ENCODE results near the gene CLIC3.

DNA sequence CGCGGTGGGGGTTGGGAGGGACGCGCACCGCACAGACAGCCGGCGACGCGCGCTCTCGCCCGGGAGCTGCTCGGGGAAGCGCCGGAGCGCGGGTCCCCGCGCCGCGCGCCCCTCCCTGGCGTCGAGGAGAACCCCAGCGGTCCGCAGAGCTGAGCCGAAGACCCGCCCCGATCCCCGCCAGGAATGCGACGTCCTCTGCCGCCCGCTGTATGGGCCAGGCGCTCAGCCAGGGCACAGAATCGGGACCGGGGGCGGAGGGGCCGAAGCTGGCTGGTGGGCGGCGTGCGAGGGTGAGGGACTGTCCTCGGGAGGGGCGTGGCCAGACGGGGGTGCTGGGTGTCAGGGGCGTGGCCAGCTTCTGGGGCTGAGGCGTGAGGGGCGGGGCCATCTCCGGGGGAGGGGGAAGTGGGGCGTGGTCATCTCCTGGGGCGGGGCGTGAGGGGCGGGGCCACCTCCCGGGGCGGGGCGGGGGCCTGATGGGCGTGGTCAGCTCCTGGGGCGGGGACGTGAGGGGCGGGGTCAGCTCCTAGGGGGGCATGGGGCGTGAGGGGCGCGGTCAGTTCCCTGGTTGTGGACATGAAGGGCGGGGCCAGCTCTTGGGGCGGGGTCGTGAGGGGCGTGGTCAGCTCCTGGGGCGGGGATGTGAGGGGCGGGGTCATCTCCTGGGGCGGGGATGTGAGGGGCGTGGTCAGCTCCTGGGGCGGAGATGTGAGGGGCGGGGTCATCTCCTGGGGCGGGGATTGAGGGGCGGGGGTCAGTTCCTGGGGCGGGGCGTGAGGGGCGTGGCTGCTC, 18.1 kb downstream of the CLIC3 start:
- TF ChIP-seq, protein P1, sequence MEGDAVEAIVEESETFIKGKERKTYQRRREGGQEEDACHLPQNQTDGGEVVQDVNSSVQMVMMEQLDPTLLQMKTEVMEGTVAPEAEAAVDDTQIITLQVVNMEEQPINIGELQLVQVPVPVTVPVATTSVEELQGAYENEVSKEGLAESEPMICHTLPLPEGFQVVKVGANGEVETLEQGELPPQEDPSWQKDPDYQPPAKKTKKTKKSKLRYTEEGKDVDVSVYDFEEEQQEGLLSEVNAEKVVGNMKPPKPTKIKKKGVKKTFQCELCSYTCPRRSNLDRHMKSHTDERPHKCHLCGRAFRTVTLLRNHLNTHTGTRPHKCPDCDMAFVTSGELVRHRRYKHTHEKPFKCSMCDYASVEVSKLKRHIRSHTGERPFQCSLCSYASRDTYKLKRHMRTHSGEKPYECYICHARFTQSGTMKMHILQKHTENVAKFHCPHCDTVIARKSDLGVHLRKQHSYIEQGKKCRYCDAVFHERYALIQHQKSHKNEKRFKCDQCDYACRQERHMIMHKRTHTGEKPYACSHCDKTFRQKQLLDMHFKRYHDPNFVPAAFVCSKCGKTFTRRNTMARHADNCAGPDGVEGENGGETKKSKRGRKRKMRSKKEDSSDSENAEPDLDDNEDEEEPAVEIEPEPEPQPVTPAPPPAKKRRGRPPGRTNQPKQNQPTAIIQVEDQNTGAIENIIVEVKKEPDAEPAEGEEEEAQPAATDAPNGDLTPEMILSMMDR (conservative IDR thresholded peaks at IDR 0.05) = no peak
- TF ChIP-seq EZH2 (IDR thresholded peaks at IDR 0.05; ENCODE audit: low read depth) = no peak
